Measurements from ENCODE around the gene COL27A1. TPM values are rescaled to one million over a fixed set of nuclear protein-coding genes. Genes with fewer than 3 reads are reported as not detected.

Gene COL27A1
- total RNA-seq, 1 donor from 2014 or later = 8.5 TPM

DNA sequence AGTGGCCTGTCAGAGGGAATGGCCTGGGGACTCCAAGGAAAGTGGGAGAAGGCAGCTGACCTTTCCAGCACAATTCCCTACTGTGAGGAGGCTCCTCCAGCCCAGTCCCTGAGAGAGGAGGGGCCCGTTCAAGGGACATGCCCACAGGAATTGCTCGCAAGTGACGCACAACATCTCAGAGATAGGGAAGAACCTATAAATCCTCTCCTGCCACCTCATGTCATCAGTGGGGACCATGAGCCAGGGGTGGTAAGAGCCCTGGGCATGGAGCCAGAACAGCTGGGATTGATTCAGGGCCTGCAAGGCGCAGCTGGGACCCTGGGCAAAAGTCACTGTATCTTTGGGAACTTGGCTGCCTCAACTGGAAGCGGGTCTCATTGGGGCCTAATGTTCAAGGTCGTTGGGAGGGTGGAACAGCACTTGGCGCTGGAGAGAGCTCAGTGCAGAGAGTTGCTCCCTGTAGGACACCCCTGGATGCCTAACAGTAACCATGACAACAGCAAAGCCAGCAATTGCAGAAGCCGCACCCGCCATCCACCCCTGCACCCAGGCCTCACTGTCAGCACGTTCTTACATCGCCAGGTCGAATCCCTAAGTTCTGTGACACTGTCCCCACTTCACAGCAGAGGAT, 126.3 kb downstream of the COL27A1 start:
- no peak overlapping the region for H3K4me3 ChIP-seq (ENCODE audit: low read depth, low read length)
- DNase-seq (ENCODE audit: low read depth) = no peak
- TF ChIP-seq CTCF (conservative IDR thresholded peaks at IDR 0.05; ENCODE audit: low read depth, low read length) = no peak

- no peak overlapping the region for H3K4me3 ChIP-seq (ENCODE audit: low read depth, low read length)
- no peak for DNase-seq (ENCODE audit: low read depth)
- no peak for TF ChIP-seq CTCF (conservative IDR thresholded peaks at IDR 0.05; ENCODE audit: low read depth, low read length)
Measured at GRCh38 chr9:114282104-114282485, 126.8 kb downstream of the COL27A1 start.

DNA sequence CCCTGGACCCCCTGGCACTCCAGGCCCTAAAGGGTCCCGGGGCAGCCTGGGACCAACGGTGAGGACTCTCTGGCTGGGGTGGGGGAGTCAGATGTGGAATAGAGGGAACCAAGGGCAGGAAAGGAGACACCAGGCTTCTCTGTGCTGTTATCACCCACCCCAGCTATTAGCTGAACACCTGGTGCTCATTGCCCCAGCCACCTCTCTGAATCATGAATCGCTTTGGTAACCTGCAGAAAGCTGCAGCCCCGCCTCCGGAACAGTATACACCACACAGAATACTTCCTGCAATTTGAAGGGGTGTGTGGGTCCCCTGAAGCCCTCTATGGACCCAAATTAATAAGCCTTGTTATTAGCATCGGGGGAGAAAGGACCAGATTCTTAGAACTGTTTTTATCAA, 127.2 kb downstream of the COL27A1 start:
- no peak for TF ChIP-seq CTCF (conservative IDR thresholded peaks at IDR 0.05; ENCODE audit: low read depth, low read length)
- H3K4me3 ChIP-seq (ENCODE audit: low read depth, low read length) = no peak overlapping the region
- no peak for DNase-seq (ENCODE audit: low read depth)

DNA sequence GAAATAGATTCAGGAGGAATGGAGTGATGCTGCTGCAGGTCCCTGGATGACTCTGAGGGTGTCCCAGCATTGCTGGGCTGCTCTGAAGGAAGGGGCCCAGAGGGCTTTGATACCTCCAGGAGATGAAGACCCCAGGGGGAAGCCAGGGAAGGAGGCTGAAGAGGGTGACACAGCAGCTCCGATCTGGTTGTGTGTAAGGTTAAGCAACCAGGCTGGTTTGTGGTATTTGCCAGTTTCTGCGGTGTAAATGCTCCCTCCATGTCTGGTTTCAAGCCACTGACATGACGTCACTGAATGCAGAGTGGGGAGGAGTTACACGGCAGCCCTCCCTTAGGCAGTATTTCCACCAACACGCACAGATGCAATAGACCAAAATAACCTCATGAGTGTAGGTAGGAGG, 127.6 kb downstream of the COL27A1 start:
- H3K4me3 ChIP-seq (ENCODE audit: low read depth, low read length) = no peak overlapping the region
- DNase-seq (ENCODE audit: low read depth) = no peak

DNA sequence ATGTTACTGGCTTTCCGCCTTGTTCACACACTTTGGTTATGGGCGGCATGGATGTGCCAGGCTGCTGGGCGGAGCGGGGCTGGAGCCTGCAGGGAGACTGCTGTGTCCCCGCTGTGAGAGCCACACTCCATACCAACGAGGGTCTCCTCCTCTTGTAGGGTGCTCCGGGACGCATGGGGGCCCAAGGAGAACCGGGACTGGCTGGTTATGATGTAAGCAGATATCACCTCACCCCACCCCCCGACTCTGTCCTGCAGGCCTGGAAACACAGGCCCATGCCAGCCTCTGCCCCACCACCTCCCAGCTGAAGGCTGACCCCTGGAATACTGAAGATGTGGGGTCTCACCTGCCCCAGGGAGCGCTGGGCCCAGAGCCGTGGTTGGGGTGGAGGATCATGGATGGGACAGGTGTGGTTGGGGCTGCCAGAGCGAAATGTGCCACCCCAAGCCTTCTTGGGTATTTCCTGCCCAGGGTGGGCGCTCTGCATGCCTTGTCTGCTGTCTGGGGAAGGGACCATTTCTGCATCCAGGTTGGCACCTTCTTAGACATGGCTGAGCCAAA, 128.3 kb downstream of the COL27A1 start:
- no peak for DNase-seq (ENCODE audit: low read depth)
- H3K4me3 ChIP-seq (ENCODE audit: low read depth, low read length) = no peak overlapping the region
- TF ChIP-seq CTCF (conservative IDR thresholded peaks at IDR 0.05; ENCODE audit: low read depth, low read length) = no peak

More for the DNA sequence above, 127.6 kb downstream of the COL27A1 start:
- no peak for TF ChIP-seq CTCF (conservative IDR thresholded peaks at IDR 0.05; ENCODE audit: low read depth, low read length)

DNA sequence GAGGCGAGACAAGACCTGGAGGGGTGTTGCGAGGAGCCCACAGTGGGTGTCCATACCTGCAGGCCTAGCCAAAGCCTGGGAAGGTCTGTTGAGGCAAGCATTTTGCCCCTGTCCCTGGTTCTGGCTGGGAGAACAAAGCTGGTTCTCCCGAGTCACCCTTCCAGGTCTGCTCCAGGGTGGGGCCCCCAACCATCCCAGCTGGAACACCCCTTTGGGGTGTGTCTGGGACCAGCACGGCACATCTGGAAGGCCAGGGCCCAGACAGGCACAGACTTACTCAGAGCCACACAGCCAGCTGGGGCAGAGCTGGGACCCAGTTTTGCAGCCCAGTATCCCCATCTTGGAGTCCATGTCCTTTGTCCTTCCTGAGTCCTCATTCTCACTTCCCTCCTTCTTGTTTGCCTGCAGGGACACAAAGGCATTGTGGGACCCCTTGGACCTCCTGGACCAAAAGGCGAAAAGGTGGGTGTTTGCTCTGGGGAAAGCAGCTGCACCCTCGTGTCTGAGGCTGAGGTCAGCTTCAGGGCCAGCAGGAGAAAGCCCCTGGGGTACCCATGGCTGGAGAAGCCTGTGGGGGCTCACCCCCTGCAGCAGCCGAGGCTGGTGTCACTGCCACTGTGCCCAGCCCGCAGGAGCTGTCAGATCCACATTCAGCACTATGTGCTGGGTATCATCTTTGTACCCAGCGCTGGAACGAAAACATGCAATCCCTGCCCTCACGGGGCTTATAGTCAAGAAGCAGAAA, 129.2 kb downstream of the COL27A1 start:
- H3K4me3 ChIP-seq (ENCODE audit: low read depth, low read length) = no peak overlapping the region
- no peak for TF ChIP-seq CTCF (conservative IDR thresholded peaks at IDR 0.05; ENCODE audit: low read depth, low read length)
- no peak for DNase-seq (ENCODE audit: low read depth)

Measured in epithelial cell of proximal tubule (primary cell).